Measurements from ENCODE around the gene PREX1.

DNA sequence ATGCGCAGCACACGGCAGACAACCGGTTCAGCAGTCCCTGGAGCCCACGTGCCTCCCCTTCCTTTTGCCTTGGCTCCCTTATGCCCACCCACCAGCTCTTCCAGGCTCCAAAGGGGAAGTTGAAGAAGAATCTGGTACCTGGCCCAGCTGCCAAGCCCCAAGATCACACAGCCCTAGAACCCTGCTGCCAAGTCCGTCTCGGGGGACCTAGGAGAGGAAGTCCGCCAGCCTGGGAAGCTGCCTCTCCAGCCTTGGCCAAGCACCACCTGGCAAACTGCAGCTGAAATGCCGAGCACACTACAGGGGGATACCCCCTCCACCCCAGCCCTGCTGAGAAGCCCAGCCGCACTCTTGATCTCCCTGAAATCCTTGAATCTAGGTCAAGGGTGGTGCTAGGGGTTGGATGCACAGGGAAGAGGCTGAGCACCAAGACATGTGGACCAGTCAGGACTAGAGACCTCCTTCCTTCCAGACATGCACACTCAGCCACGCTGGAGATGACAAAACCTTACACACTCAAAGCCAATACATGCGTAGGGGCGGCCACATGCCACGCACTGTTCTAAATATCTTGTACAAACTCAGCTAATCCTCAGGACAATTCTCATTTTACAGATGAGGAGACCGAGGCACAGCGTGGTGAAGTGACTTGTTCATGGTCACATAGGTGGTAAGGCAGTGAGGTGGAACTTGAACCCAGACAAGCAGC, 124.1 kb downstream of the PREX1 start:
- TF ChIP-seq, protein P1, sequence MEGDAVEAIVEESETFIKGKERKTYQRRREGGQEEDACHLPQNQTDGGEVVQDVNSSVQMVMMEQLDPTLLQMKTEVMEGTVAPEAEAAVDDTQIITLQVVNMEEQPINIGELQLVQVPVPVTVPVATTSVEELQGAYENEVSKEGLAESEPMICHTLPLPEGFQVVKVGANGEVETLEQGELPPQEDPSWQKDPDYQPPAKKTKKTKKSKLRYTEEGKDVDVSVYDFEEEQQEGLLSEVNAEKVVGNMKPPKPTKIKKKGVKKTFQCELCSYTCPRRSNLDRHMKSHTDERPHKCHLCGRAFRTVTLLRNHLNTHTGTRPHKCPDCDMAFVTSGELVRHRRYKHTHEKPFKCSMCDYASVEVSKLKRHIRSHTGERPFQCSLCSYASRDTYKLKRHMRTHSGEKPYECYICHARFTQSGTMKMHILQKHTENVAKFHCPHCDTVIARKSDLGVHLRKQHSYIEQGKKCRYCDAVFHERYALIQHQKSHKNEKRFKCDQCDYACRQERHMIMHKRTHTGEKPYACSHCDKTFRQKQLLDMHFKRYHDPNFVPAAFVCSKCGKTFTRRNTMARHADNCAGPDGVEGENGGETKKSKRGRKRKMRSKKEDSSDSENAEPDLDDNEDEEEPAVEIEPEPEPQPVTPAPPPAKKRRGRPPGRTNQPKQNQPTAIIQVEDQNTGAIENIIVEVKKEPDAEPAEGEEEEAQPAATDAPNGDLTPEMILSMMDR (IDR thresholded peaks at IDR 0.05): no peak
- no peak for TF ChIP-seq POLR2A (IDR thresholded peaks at IDR 0.05)
